Neural crest cell (in vitro differentiated cells): Measurements from ENCODE around the gene DNAH3. TPM values are rescaled to one million over a fixed set of nuclear protein-coding genes. Genes with fewer than 3 reads are reported as not detected.

Source experiments
- DNase-seq: peaks from one replicate; pipeline ENCODE4 v3.0.0; 2021; ENCODE audit warnings: low read depth, mixed read lengths, low spot score
- H3K27ac Mint-ChIP-seq: one replicate; pipeline ENCODE4 v1.8.0; 2021; ENCODE audit warnings: mild to moderate bottlenecking, mixed read lengths; ENCODE audit not compliant: unreplicated experiment
- H3K27me3 Mint-ChIP-seq: 2 replicates; pipeline ENCODE4 v1.8.0; 2021; ENCODE audit warnings: low read depth, mild to moderate bottlenecking, mixed read lengths
- H3K36me3 Mint-ChIP-seq: 2 replicates; pipeline ENCODE4 v1.8.0; 2021; ENCODE audit warnings: low read depth, mild to moderate bottlenecking, mixed read lengths
- H3K4me1 Mint-ChIP-seq: 2 replicates; pipeline ENCODE4 v1.8.0; 2021; ENCODE audit warnings: mixed read lengths
- H3K4me3 Mint-ChIP-seq: one replicate; pipeline ENCODE4 v1.8.0; 2021; ENCODE audit warnings: mild to moderate bottlenecking, mixed read lengths
- H3K9me3 Mint-ChIP-seq: 2 replicates; pipeline ENCODE4 v1.8.0; 2021; ENCODE audit warnings: mixed read lengths
- CTCF ChIP-seq: fragments of 200-600 bp; sonication (generic); conservative IDR thresholded peaks from 2 replicates; pipeline ENCODE4 v1.5.0; 2021; ENCODE audit warnings: antibody characterized with exemption, mild to moderate bottlenecking
- total RNA-seq: library from RNA; stranded (reverse); gene quantifications from 2 replicates; pipeline ENCODE4 v1.2.1, GENCODE V29; 2021

The DNAH3 gene
- total RNA-seq, 1 donor from 2014 or later = 0.07 TPM

- H3K27ac Mint-ChIP-seq = no peak overlapping the region
- H3K36me3 Mint-ChIP-seq = no peaks in the 10 kb centered on the region
- TF ChIP-seq CTCF = no peak
- no peak overlapping the region for H3K4me3 Mint-ChIP-seq
- DNase-seq = no peak
- H3K9me3 Mint-ChIP-seq = no peaks in the 10 kb centered on the region
- peaks cover 8% of the 10 kb centered on the region for H3K27me3 Mint-ChIP-seq
- H3K4me1 Mint-ChIP-seq = no peaks in the 10 kb centered on the region
Observed at GRCh38 chr16:20954574-20954973, 196.1 kb downstream of the DNAH3 start.

- no peaks in the 10 kb centered on the region for H3K4me1 Mint-ChIP-seq
- TF ChIP-seq CTCF = no peak
- H3K36me3 Mint-ChIP-seq = no peaks in the 10 kb centered on the region
- no peak overlapping the region for H3K4me3 Mint-ChIP-seq
- H3K9me3 Mint-ChIP-seq = no peaks in the 10 kb centered on the region
- peaks cover 8% of the 10 kb centered on the region for H3K27me3 Mint-ChIP-seq
- no peak for DNase-seq
- no peak overlapping the region for H3K27ac Mint-ChIP-seq
Observed at GRCh38 chr16:20952139-20952920, 198.3 kb downstream of the DNAH3 start.

- peaks cover 6% of the 10 kb centered on the region for H3K27me3 Mint-ChIP-seq
- no peak for TF ChIP-seq CTCF
- no peak overlapping the region for H3K27ac Mint-ChIP-seq
- no peak for DNase-seq
- no peak overlapping the region for H3K4me3 Mint-ChIP-seq
- H3K4me1 Mint-ChIP-seq = no peaks in the 10 kb centered on the region
- no peaks in the 10 kb centered on the region for H3K9me3 Mint-ChIP-seq
- no peaks in the 10 kb centered on the region for H3K36me3 Mint-ChIP-seq
Observed at GRCh38 chr16:20950294-20950693, 200.4 kb downstream of the DNAH3 start.

- TF ChIP-seq CTCF = no peak
- Mint-ChIP-seq H3K27me3 (peaks cover 6% of the 10 kb centered on the region), H3K27ac (no peak overlapping the region), H3K4me3 (no peak overlapping the region), H3K4me1 (no peaks in the 10 kb centered on the region), H3K36me3 (no peaks in the 10 kb centered on the region), H3K9me3 (no peaks in the 10 kb centered on the region)
- no peak for DNase-seq
Observed at GRCh38 chr16:20949660-20950059, 201.0 kb downstream of the DNAH3 start.

- Mint-ChIP-seq H3K9me3 (no peaks in the 10 kb centered on the region), H3K36me3 (no peaks in the 10 kb centered on the region), H3K27me3 (peaks cover 6% of the 10 kb centered on the region), H3K27ac (no peak overlapping the region), H3K4me1 (no peaks in the 10 kb centered on the region), H3K4me3 (no peak overlapping the region)
- DNase-seq = no peak
- TF ChIP-seq CTCF = no peak
Observed at GRCh38 chr16:20948444-20948843, 202.2 kb downstream of the DNAH3 start.
